HG02970 (cell line): ENCODE measurements around the gene DENND5A.

Source experiments
- ATAC-seq: cut with Tn5 transposase; IDR thresholded peaks from one replicate; pipeline ENCODE4 v1.9.1; 2021; ENCODE audit warnings: mild to moderate bottlenecking, moderate library complexity, moderate number of reproducible peaks; ENCODE audit not compliant: unreplicated experiment, low FRiP score

DENND5A gene

GRCh38 chr11:9265211-9266131 is at the start of gene DENND5A:
Gene DENND5A, minus strand, starts transcription at chr11:9265350. Its CDS starts 281 bp downstream, at chr11:9265069.
- peak; percentile 41 for ATAC-seq

GRCh38 chr11:9314291-9315077 is 49.3 kb upstream of the DENND5A start, which contains the start of gene TMEM41B:
Gene TMEM41B, minus strand, starts transcription at chr11:9314593. Its CDS starts 152 bp downstream, at chr11:9314441.
- ATAC-seq = peak; percentile 96

DNA sequence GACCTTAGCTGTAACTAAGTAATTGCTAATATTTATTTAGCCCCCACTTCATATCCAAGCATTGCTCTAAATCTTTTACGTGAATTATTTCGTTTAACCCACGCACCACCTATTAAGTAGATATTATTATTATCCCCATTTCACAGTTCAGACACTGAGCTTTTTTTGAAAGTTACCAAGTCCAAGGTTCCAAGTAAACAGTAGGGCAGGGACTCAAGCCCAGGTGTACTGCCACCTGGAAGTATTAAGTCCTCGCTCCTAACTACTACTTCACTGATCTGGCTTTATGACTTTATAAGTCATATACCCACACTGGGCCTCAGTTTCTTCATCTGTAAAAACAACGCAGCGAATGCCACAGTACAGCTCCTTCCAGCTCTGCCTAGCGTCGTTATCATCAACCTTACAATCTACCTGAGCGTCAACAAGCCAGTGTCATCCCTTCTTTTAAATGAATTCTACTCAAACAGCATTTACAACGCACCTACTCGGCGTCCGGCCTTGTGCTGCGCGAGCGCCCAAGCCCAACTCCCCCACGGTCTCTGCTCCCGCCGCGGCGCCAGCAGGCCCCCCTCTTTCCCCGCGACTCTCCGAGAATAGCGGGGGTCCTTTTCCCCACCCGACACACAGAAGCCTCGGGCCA is 48.6 kb upstream of the DENND5A start:
- peak; percentile 25 for ATAC-seq

GRCh38 chr11:9310485-9311090 is 45.4 kb upstream of the DENND5A start:
- no peak for ATAC-seq

GRCh38 chr11:9304178-9304577 is 39.0 kb upstream of the DENND5A start:
- no peak for ATAC-seq

DNA sequence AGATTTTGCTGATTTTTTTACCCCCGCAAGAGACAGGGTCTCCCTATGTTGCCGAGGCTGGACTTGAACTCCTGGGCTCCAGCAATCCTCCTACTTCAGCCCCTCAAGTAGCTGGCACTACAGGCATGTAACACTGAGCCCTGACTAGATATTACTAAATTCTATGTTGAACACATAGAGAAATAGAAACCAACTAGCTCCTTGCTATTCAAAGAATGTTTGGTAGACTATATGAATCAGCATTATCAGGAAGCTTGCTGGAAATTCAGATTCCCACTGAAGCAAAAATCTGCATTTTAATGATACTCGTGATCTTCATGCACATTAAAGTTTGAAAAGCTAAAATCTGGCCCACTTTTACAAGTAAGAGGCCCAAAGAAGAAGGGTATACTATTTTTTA is 37.3 kb upstream of the DENND5A start:
- no peak for ATAC-seq

- ATAC-seq = no peak
These were observed 36.6 kb upstream of the DENND5A start for GRCh38 chr11:9301720-9302119.

GRCh38 chr11:9293646-9294045 is 28.5 kb upstream of the DENND5A start:
- no peak for ATAC-seq

- no peak for ATAC-seq
These were observed 20.9 kb upstream of the DENND5A start for GRCh38 chr11:9285850-9286587.

DNA sequence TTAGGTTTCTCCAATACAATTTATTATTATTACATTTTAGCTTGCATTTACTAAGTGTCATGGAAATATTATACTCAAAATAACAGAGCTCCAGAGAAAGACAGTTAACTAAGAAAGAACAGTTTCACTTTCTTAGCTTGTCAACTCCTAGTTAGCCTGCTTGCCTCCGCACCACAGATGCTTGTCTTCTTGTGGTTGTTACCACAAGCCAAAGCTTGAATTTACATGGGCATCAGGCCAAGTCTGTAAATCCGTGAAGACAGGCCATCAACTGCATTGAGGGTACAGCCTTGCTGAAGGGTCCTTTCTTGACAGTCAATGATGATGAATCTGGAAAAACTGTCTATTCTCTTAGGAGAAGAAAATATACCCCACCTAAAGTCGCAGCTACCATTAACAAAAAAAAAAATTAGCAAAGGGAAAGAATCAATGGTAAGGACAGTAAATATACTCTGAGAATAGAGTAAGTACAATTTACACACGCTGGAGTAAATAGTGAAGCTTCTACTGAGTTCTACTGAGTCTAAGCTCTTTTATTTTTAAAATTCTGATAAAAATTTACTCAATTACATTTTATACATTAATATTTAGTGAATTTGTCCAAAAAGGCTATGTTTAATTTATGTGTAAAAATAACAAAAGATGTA is 15.6 kb upstream of the DENND5A start:
- ATAC-seq = peak; percentile 71

DNA sequence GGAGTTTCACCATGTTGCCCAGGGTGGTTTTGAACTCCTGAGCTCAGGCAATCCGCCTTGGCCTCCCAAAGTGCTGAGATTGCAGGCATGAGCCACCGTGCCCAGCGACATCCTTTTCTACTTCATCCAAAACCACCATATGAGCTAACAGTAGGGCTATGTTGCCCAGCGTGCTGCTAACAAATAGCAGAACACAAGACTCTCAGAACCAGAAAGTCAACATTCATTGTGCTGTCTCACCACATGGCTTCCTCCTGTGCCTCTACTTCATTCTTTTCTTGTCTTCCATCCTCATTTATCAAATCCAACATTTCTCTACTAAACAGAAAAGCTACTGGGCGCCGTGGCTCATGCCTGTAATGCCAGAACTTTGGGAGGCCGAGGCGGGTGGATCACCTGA is 12.0 kb upstream of the DENND5A start:
- ATAC-seq = no peak

- no peak for ATAC-seq
These were observed 11.4 kb upstream of the DENND5A start for GRCh38 chr11:9276571-9276970.

- ATAC-seq = no peak
These were observed 9.5 kb upstream of the DENND5A start for GRCh38 chr11:9274499-9275258.

DNA sequence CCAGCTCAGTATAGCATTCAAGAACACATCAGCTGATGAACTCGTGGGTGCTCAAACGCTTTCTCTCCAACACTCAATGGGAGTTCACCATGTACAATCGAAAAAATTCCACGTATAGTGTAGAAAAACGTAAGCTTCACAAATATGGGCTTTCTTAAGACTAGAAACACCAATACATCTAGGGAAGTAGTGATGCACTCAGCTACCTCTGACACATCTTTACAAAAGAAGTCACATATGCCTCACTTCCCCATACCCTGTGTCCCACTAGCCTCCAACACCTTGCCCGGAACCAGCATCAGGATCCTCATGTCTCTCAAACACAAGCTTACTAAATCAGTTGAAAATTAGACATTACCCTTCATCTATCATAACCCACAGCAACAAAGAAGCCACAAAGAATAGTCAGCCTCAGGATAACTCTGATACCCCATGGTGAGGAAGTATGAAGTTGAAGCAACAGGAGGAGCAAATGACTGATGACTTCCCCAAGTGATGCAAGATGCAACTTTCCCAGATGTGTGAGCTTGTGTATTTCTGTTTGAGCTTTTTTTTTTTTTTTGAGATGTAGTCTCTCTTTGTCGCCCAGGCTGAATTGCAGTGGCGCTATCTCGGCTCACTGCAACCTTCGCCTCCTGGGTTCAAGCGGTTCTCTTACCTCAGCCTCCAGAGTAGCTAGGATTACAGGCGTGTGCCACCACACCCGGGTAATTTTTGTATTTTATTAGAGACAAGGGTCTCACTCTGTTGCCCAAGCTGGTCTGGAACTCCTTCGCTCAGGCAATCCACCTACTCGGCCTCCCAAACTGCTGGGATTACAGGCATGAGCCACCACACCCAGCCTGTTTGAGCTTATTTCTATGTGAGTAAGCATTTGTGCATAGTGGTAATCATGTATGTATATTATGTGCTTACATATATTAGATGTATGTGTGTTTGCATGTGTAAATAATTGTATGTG is 8.5 kb upstream of the DENND5A start:
- ATAC-seq = no peak

DNA sequence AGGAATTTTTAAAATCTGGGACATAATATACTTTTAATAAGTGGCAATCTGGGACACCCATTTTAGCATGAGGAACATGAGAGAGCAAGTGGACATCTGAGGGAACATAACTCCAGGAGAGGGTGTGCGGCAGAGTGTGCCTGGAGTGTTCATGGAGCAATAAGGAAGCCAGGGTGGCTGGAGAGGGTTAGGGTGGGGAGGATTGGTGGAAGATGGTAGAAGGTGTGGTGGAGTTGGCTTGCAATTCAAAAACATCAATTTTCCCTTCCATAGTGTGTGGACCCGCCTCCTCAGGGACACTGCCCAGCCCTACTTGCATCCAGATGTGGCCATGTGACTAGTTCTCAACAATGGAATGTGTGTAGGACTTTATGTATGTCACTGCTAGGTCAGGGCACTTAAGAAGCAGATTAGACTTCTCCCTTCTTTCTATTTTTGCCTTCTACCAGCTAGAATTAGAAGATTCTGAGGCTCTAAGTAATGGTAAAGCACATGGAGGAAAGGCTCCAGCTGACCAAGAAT is 4.4 kb upstream of the DENND5A start:
- no peak for ATAC-seq

DNA sequence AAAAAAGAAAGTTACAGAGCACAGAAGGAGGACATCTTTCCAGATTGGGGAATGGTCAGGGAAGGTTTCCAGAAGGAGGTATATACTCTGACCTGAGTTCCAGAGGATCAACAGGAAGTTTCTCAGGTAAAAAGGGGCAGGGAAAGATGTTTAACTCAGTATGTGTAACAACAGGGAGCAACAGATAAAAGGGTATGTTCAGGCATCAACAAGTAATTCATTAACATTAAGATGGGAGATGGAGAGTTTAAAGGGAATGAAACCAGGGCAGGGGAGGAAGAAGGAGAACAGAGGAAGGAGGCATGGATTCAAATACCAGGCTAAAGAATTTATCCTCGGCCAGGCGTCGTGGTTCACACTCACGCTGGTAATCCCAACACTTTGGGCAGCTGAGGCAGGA is 2.5 kb upstream of the DENND5A start:
- no peak for ATAC-seq

DNA sequence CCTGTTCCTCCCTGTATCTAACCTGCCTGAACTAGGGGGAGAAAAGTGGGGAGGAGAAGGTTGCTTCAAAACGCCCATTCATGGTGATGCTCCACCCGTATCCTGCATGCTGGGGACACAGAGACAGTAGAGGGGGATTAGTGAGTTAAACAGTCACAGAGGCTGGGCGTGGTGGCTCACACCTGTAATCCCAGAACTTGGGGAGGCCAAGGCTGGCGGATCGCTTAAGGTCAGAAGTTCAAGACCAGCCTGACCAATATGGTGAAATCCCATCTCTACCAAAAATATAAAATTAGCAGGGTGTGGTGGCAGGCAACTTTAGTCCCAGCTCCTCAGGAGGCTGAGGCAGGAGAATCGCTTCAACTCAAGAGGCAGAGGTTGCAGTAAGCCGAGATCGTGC is 1.8 kb upstream of the DENND5A start:
- ATAC-seq = no peak
